ENCODE data around the gene NR1D2. TPM values are rescaled to one million over a fixed set of nuclear protein-coding genes. Genes with fewer than 3 reads are reported as not detected.

The NR1D2 gene
- polyA plus RNA-seq, 1 donor = 14.1 TPM

- no peaks in the 10 kb centered on the region for H3K9me3 ChIP-seq (ENCODE audit: control insufficient read depth, low read depth, low read length)
- peak; percentile 98 to 99 for DNase-seq
- H3K27ac ChIP-seq (ENCODE audit: low read length) = peak overlapping the region; percentile 80
- no peaks in the 10 kb centered on the region for H3K4me1 ChIP-seq (ENCODE audit: control insufficient read depth, insufficient read depth, low read length)
- H3K27me3 ChIP-seq (ENCODE audit: control insufficient read depth, insufficient read depth, low read length) = peaks cover 13% of the 10 kb centered on the region
- peak overlapping the region; percentile 56 for H3K4me3 ChIP-seq (ENCODE audit: low read length)
- H3K36me3 ChIP-seq (ENCODE audit: control insufficient read depth, insufficient read depth, low read length) = no peaks in the 10 kb centered on the region
- WGBS (ENCODE audit: insufficient coverage, low lambda C conversion rate) = no CpG with 5 or more reads among the region's 87 CpGs
These were observed 1.0 kb downstream of the NR1D2 start for GRCh38 chr3:23945913-23946687.

GRCh38 chr3:23948761-23949160 is 3.7 kb downstream of the NR1D2 start:
- Histone ChIP-seq H3K36me3 (ENCODE audit: control insufficient read depth, insufficient read depth, low read length) (no peaks in the 10 kb centered on the region), H3K9me3 (ENCODE audit: control insufficient read depth, low read depth, low read length) (no peaks in the 10 kb centered on the region), H3K27ac (ENCODE audit: low read length) (no peak overlapping the region), H3K27me3 (ENCODE audit: control insufficient read depth, insufficient read depth, low read length) (peaks cover 5% of the 10 kb centered on the region), H3K4me1 (ENCODE audit: control insufficient read depth, insufficient read depth, low read length) (no peaks in the 10 kb centered on the region), H3K4me3 (ENCODE audit: low read length) (no peak overlapping the region)
- no CpG with 5 or more reads among the region's 2 CpGs for WGBS (ENCODE audit: insufficient coverage, low lambda C conversion rate)
- no peak for DNase-seq

GRCh38 chr3:23949784-23950183 is 4.7 kb downstream of the NR1D2 start:
- no peak for DNase-seq
- Histone ChIP-seq H3K4me1 (ENCODE audit: control insufficient read depth, insufficient read depth, low read length) (no peaks in the 10 kb centered on the region), H3K27me3 (ENCODE audit: control insufficient read depth, insufficient read depth, low read length) (no peaks in the 10 kb centered on the region), H3K36me3 (ENCODE audit: control insufficient read depth, insufficient read depth, low read length) (no peaks in the 10 kb centered on the region), H3K27ac (ENCODE audit: low read length) (no peak overlapping the region), H3K4me3 (ENCODE audit: low read length) (no peak overlapping the region), H3K9me3 (ENCODE audit: control insufficient read depth, low read depth, low read length) (no peaks in the 10 kb centered on the region)

GRCh38 chr3:23950293-23950692 is 5.2 kb downstream of the NR1D2 start:
- Histone ChIP-seq H3K36me3 (ENCODE audit: control insufficient read depth, insufficient read depth, low read length) (no peaks in the 10 kb centered on the region), H3K4me1 (ENCODE audit: control insufficient read depth, insufficient read depth, low read length) (no peaks in the 10 kb centered on the region), H3K27me3 (ENCODE audit: control insufficient read depth, insufficient read depth, low read length) (no peaks in the 10 kb centered on the region), H3K4me3 (ENCODE audit: low read length) (no peak overlapping the region), H3K9me3 (ENCODE audit: control insufficient read depth, low read depth, low read length) (no peaks in the 10 kb centered on the region), H3K27ac (ENCODE audit: low read length) (no peak overlapping the region)
- peak in 1 of 2 donors; percentile 46 for DNase-seq

- no peak for DNase-seq
- H3K36me3 ChIP-seq (ENCODE audit: control insufficient read depth, insufficient read depth, low read length) = no peaks in the 10 kb centered on the region
- H3K4me3 ChIP-seq (ENCODE audit: low read length) = no peak overlapping the region
- no peak overlapping the region for H3K27ac ChIP-seq (ENCODE audit: low read length)
- no CpG with 5 or more reads among the region's 4 CpGs for WGBS (ENCODE audit: insufficient coverage, low lambda C conversion rate)
- no peaks in the 10 kb centered on the region for H3K9me3 ChIP-seq (ENCODE audit: control insufficient read depth, low read depth, low read length)
- no peaks in the 10 kb centered on the region for H3K4me1 ChIP-seq (ENCODE audit: control insufficient read depth, insufficient read depth, low read length)
- no peaks in the 10 kb centered on the region for H3K27me3 ChIP-seq (ENCODE audit: control insufficient read depth, insufficient read depth, low read length)
These were observed 7.6 kb downstream of the NR1D2 start for GRCh38 chr3:23952646-23953045.

- no peak for DNase-seq
- no peaks in the 10 kb centered on the region for H3K36me3 ChIP-seq (ENCODE audit: control insufficient read depth, insufficient read depth, low read length)
- no peaks in the 10 kb centered on the region for H3K27me3 ChIP-seq (ENCODE audit: control insufficient read depth, insufficient read depth, low read length)
- H3K9me3 ChIP-seq (ENCODE audit: control insufficient read depth, low read depth, low read length) = no peaks in the 10 kb centered on the region
- H3K4me3 ChIP-seq (ENCODE audit: low read length) = no peak overlapping the region
- no peaks in the 10 kb centered on the region for H3K4me1 ChIP-seq (ENCODE audit: control insufficient read depth, insufficient read depth, low read length)
- H3K27ac ChIP-seq (ENCODE audit: low read length) = no peak overlapping the region
- WGBS (ENCODE audit: insufficient coverage, low lambda C conversion rate) = no CpG with 5 or more reads among the region's 1 CpG
These were observed 8.4 kb downstream of the NR1D2 start for GRCh38 chr3:23953523-23953922.

GRCh38 chr3:23954144-23954543 is 9.1 kb downstream of the NR1D2 start:
- WGBS (ENCODE audit: insufficient coverage, low lambda C conversion rate) = no CpG with 5 or more reads among the region's 5 CpGs
- no peaks in the 10 kb centered on the region for H3K36me3 ChIP-seq (ENCODE audit: control insufficient read depth, insufficient read depth, low read length)
- H3K4me1 ChIP-seq (ENCODE audit: control insufficient read depth, insufficient read depth, low read length) = no peaks in the 10 kb centered on the region
- no peak overlapping the region for H3K27ac ChIP-seq (ENCODE audit: low read length)
- no peak overlapping the region for H3K4me3 ChIP-seq (ENCODE audit: low read length)
- no peaks in the 10 kb centered on the region for H3K9me3 ChIP-seq (ENCODE audit: control insufficient read depth, low read depth, low read length)
- DNase-seq = no peak
- no peaks in the 10 kb centered on the region for H3K27me3 ChIP-seq (ENCODE audit: control insufficient read depth, insufficient read depth, low read length)

GRCh38 chr3:23956701-23957100 is 11.6 kb downstream of the NR1D2 start:
- WGBS (ENCODE audit: insufficient coverage, low lambda C conversion rate) = 76% methylated on average over 3 of the region's 3 CpGs
- Histone ChIP-seq H3K4me3 (ENCODE audit: low read length) (no peak overlapping the region), H3K9me3 (ENCODE audit: control insufficient read depth, low read depth, low read length) (no peaks in the 10 kb centered on the region), H3K4me1 (ENCODE audit: control insufficient read depth, insufficient read depth, low read length) (no peaks in the 10 kb centered on the region), H3K36me3 (ENCODE audit: control insufficient read depth, insufficient read depth, low read length) (peaks cover 6% of the 10 kb centered on the region), H3K27ac (ENCODE audit: low read length) (no peak overlapping the region), H3K27me3 (ENCODE audit: control insufficient read depth, insufficient read depth, low read length) (no peaks in the 10 kb centered on the region)
- no peak for DNase-seq

- Histone ChIP-seq H3K4me1 (ENCODE audit: control insufficient read depth, insufficient read depth, low read length) (no peaks in the 10 kb centered on the region), H3K27ac (ENCODE audit: low read length) (no peak overlapping the region), H3K36me3 (ENCODE audit: control insufficient read depth, insufficient read depth, low read length) (peaks cover 21% of the 10 kb centered on the region), H3K4me3 (ENCODE audit: low read length) (no peak overlapping the region), H3K27me3 (ENCODE audit: control insufficient read depth, insufficient read depth, low read length) (no peaks in the 10 kb centered on the region), H3K9me3 (ENCODE audit: control insufficient read depth, low read depth, low read length) (no peaks in the 10 kb centered on the region)
- no peak for DNase-seq
- 100% methylated on average over 1 of the region's 7 CpGs for WGBS (ENCODE audit: insufficient coverage, low lambda C conversion rate)
These were observed 14.2 kb downstream of the NR1D2 start for GRCh38 chr3:23959135-23959900.

GRCh38 chr3:23960649-23961048 is 15.6 kb downstream of the NR1D2 start:
- DNase-seq = no peak
- no peak overlapping the region for H3K27ac ChIP-seq (ENCODE audit: low read length)
- peaks cover 25% of the 10 kb centered on the region for H3K36me3 ChIP-seq (ENCODE audit: control insufficient read depth, insufficient read depth, low read length)

GRCh38 chr3:23961066-23961465 is 16.0 kb downstream of the NR1D2 start:
- H3K27me3 ChIP-seq (ENCODE audit: control insufficient read depth, insufficient read depth, low read length) = no peaks in the 10 kb centered on the region
- no peak for DNase-seq
- no peak overlapping the region for H3K4me3 ChIP-seq (ENCODE audit: low read length)
- H3K9me3 ChIP-seq (ENCODE audit: control insufficient read depth, low read depth, low read length) = no peaks in the 10 kb centered on the region
- no peak overlapping the region for H3K27ac ChIP-seq (ENCODE audit: low read length)
- H3K36me3 ChIP-seq (ENCODE audit: control insufficient read depth, insufficient read depth, low read length) = peaks cover 29% of the 10 kb centered on the region
- WGBS (ENCODE audit: insufficient coverage, low lambda C conversion rate) = no CpG with 5 or more reads among the region's 1 CpG
- H3K4me1 ChIP-seq (ENCODE audit: control insufficient read depth, insufficient read depth, low read length) = no peaks in the 10 kb centered on the region

More at GRCh38 chr3:23960649-23961048, 15.6 kb downstream of the NR1D2 start:
- Histone ChIP-seq H3K27me3 (ENCODE audit: control insufficient read depth, insufficient read depth, low read length) (no peaks in the 10 kb centered on the region), H3K4me1 (ENCODE audit: control insufficient read depth, insufficient read depth, low read length) (no peaks in the 10 kb centered on the region), H3K4me3 (ENCODE audit: low read length) (no peak overlapping the region), H3K9me3 (ENCODE audit: control insufficient read depth, low read depth, low read length) (no peaks in the 10 kb centered on the region)
- WGBS (ENCODE audit: insufficient coverage, low lambda C conversion rate) = 38% methylated on average over 1 of the region's 1 CpG
